DMS53 (cell line): ENCODE measurements around the gene TXNDC17.
"Not testable (repeated sequence)": the region's sequence is repeated elsewhere in the genome, so short reads cannot be mapped to it uniquely, and the experiment has no call there.

ENCODE experiments used
- DNase-seq: peaks from one replicate; lab custom pipeline; 2025; lab: John Stamatoyannopoulos, UW

TXNDC17 gene

GRCh38 chr17:6683730-6684459, 43.0 kb downstream of the TXNDC17 start:
- DNase-seq, result no peak

GRCh38 chr17:6684460-6684783, 43.6 kb downstream of the TXNDC17 start:
- DNase-seq, result no peak

- DNase-seq, result no peak
Measured at GRCh38 chr17:6684881-6685767, 44.3 kb downstream of the TXNDC17 start.

- no peak for DNase-seq
Measured at GRCh38 chr17:6686026-6686425, 45.2 kb downstream of the TXNDC17 start.

GRCh38 chr17:6688944-6689343, 48.1 kb downstream of the TXNDC17 start:
- DNase-seq, result no peak

GRCh38 chr17:6690641-6691040, 49.8 kb downstream of the TXNDC17 start:
- no peak for DNase-seq

- DNase-seq, result no peak
Measured at GRCh38 chr17:6691546-6691945, 50.7 kb downstream of the TXNDC17 start.

GRCh38 chr17:6691958-6692357, 51.1 kb downstream of the TXNDC17 start:
- DNase-seq, result not testable (repeated sequence)
